ENCODE results near the gene TRIM31.
"Not testable (repeated sequence)": the region's sequence is repeated elsewhere in the genome, so short reads cannot be mapped to it uniquely, and the experiment has no call there.

TRIM31 gene

DNA sequence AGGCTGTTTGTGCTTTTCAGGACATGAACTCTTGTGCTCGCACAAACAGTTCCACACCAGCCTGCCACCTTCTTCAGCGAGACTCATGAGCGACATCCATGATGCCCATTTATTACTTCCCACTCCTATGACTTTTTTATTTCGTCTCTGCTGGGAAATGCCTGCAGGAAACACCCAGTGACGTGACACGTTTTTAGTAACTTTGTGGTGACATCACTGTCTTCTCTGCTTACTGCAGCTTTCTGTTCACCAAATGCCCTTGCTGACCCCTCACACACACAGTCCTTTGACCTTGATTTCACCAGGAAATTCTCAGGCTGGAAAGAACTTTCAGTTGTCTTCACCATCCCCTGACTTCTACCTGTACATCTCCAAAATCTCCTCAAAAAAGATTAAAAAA lies 31.9 kb upstream of the TRIM31 start:
- Histone ChIP-seq H3K4me2 (ENCODE audit: low read length) (no peak overlapping the region), H3K4me1 (ENCODE audit: control insufficient read depth, low read depth, low read length) (no peaks in the 10 kb centered on the region), H3K27ac (ENCODE audit: low read depth, low read length) (no peak overlapping the region), H3K4me3 (ENCODE audit: low read length) (no peak overlapping the region), H3K23ac (ENCODE audit: low read length) (no peak overlapping the region), H2BK5ac (ENCODE audit: low read length) (no peak overlapping the region), H3K36me3 (ENCODE audit: control insufficient read depth, insufficient read depth, low read length) (no peaks in the 10 kb centered on the region), H3K79me1 (ENCODE audit: low read length) (no peaks in the 10 kb centered on the region), H2BK15ac (replicated peaks; ENCODE audit: low read depth) (no peak overlapping the region), H2BK120ac (ENCODE audit: low read depth, low read length) (no peak overlapping the region), H3K4ac (ENCODE audit: low read depth, low read length) (no peak overlapping the region), H4K5ac (ENCODE audit: low read length) (no peak overlapping the region), H3K18ac (ENCODE audit: low read length) (no peak overlapping the region), H2AK5ac (ENCODE audit: low read length) (no peak overlapping the region), H3K79me2 (ENCODE audit: control insufficient read depth, insufficient read depth, low read length) (no peaks in the 10 kb centered on the region), H4K8ac (ENCODE audit: low read depth, low read length) (no peak overlapping the region), H3K9ac (ENCODE audit: low read length) (no peak overlapping the region), H3K27me3 (ENCODE audit: insufficient read depth, low read length, poor library complexity) (no peaks in the 10 kb centered on the region), H3K56ac (ENCODE audit: low read length) (no peak overlapping the region)
- no peak for DNase-seq
- no CpG with 5 or more reads among the region's 6 CpGs for WGBS (ENCODE audit: extremely low coverage, insufficient coverage, low lambda C conversion rate)

DNA sequence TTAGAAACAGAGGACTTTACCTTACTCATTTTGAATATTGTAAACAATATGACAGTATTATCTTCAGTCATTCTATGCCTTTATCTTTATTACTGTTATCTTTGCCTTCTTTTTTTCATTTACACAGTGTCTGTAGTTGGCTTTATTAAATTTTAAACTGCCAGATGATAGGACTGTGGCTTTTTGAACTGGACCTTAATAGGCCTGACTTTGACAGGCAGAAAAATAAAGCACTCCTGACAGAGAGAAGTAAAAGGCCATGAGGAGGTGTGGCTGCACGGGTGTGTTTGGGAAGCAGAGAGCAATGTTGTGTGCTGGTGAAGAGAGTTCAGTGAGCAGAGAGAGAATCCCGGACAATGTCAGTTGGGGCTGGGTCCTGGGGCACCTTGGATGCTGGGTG lies 30.9 kb upstream of the TRIM31 start:
- Histone ChIP-seq H3K4ac (ENCODE audit: low read depth, low read length) (no peak overlapping the region), H4K5ac (ENCODE audit: low read length) (no peak overlapping the region), H3K27me3 (ENCODE audit: insufficient read depth, low read length, poor library complexity) (no peaks in the 10 kb centered on the region), H3K4me2 (ENCODE audit: low read length) (no peak overlapping the region), H3K79me2 (ENCODE audit: control insufficient read depth, insufficient read depth, low read length) (no peaks in the 10 kb centered on the region), H3K4me3 (ENCODE audit: low read length) (no peak overlapping the region), H4K8ac (ENCODE audit: low read depth, low read length) (no peak overlapping the region), H3K18ac (ENCODE audit: low read length) (no peak overlapping the region), H3K4me1 (ENCODE audit: control insufficient read depth, low read depth, low read length) (no peaks in the 10 kb centered on the region), H3K27ac (ENCODE audit: low read depth, low read length) (no peak overlapping the region), H3K23ac (ENCODE audit: low read length) (no peak overlapping the region), H3K56ac (ENCODE audit: low read length) (no peak overlapping the region), H2BK15ac (replicated peaks; ENCODE audit: low read depth) (no peak overlapping the region), H2BK5ac (ENCODE audit: low read length) (no peak overlapping the region), H2AK5ac (ENCODE audit: low read length) (no peak overlapping the region), H3K9ac (ENCODE audit: low read length) (no peak overlapping the region), H3K36me3 (ENCODE audit: control insufficient read depth, insufficient read depth, low read length) (no peaks in the 10 kb centered on the region), H2BK120ac (ENCODE audit: low read depth, low read length) (no peak overlapping the region), H3K79me1 (ENCODE audit: low read length) (no peaks in the 10 kb centered on the region)
- WGBS (ENCODE audit: extremely low coverage, insufficient coverage, low lambda C conversion rate) = no CpG with 5 or more reads among the region's 2 CpGs
- DNase-seq = no peak

DNA sequence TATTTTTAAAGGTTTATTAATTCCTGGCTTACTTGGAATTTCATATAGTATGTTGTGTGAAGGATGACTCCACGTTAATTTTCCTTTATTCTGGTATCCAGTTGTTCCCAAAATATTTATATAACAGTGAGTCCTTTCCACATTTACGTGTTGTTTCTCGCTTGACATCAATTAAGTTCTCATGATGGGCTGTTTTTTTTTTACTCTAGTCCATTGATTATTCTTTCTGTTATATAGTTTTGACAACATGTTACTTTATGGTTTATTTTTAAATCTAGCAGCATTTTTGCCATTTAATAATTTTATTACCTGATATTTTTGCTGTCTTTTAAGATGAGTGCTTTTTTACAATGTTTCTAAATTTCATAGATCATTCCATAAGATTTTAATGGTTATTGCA lies 29.8 kb upstream of the TRIM31 start:
- no peak overlapping the region for H3K4ac ChIP-seq (ENCODE audit: low read depth, low read length)
- no peak overlapping the region for H3K18ac ChIP-seq (ENCODE audit: low read length)
- no peaks in the 10 kb centered on the region for H3K79me1 ChIP-seq (ENCODE audit: low read length)
- no peaks in the 10 kb centered on the region for H3K4me1 ChIP-seq (ENCODE audit: control insufficient read depth, low read depth, low read length)
- no peak for DNase-seq
- no peaks in the 10 kb centered on the region for H3K79me2 ChIP-seq (ENCODE audit: control insufficient read depth, insufficient read depth, low read length)
- no peak overlapping the region for H3K27ac ChIP-seq (ENCODE audit: low read depth, low read length)
- H3K4me3 ChIP-seq (ENCODE audit: low read length) = no peak overlapping the region
- H3K4me2 ChIP-seq (ENCODE audit: low read length) = no peak overlapping the region
- H4K5ac ChIP-seq (ENCODE audit: low read length) = no peak overlapping the region
- no peak overlapping the region for H2BK15ac ChIP-seq (replicated peaks; ENCODE audit: low read depth)
- H3K56ac ChIP-seq (ENCODE audit: low read length) = no peak overlapping the region
- WGBS (ENCODE audit: extremely low coverage, insufficient coverage, low lambda C conversion rate) = no CpG with 5 or more reads among the region's 3 CpGs
- no peak overlapping the region for H2BK120ac ChIP-seq (ENCODE audit: low read depth, low read length)
- H2BK5ac ChIP-seq (ENCODE audit: low read length) = no peak overlapping the region
- H3K9ac ChIP-seq (ENCODE audit: low read length) = no peak overlapping the region
- no peak overlapping the region for H3K23ac ChIP-seq (ENCODE audit: low read length)
- H2AK5ac ChIP-seq (ENCODE audit: low read length) = no peak overlapping the region
- H4K8ac ChIP-seq (ENCODE audit: low read depth, low read length) = no peak overlapping the region
- H3K36me3 ChIP-seq (ENCODE audit: control insufficient read depth, insufficient read depth, low read length) = no peaks in the 10 kb centered on the region
- H3K27me3 ChIP-seq (ENCODE audit: insufficient read depth, low read length, poor library complexity) = no peaks in the 10 kb centered on the region

DNA sequence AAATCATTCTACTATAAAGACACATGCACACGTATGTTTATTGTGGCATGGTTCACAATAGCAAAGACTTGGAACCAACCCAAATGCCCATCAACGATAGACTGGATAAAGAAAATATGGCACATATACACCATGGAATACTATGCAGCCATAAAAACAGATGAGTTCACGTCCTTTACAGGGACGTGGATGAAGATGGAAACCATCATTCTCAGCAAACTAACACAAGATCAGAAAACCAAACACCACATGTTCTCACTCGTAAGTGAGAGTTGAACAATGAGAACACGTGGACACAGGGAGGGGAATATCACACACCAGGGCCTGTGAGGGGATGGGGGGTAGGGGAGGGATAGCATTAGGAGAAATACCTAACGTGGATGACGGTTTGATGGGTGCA lies 27.4 kb upstream of the TRIM31 start:
- not testable (repeated sequence) for H2AK5ac ChIP-seq (ENCODE audit: low read length); H3K4me2 ChIP-seq (ENCODE audit: low read length); H3K27ac ChIP-seq (ENCODE audit: low read depth, low read length); H2BK5ac ChIP-seq (ENCODE audit: low read length); H3K4me1 ChIP-seq (ENCODE audit: control insufficient read depth, low read depth, low read length); H3K56ac ChIP-seq (ENCODE audit: low read length); H3K4me3 ChIP-seq (ENCODE audit: low read length); H3K79me2 ChIP-seq (ENCODE audit: control insufficient read depth, insufficient read depth, low read length); H3K18ac ChIP-seq (ENCODE audit: low read length); H3K36me3 ChIP-seq (ENCODE audit: control insufficient read depth, insufficient read depth, low read length); H2BK15ac ChIP-seq (replicated peaks; ENCODE audit: low read depth); H3K23ac ChIP-seq (ENCODE audit: low read length); H3K9ac ChIP-seq (ENCODE audit: low read length); DNase-seq; H3K79me1 ChIP-seq (ENCODE audit: low read length); H4K5ac ChIP-seq (ENCODE audit: low read length); H2BK120ac ChIP-seq (ENCODE audit: low read depth, low read length); H3K27me3 ChIP-seq (ENCODE audit: insufficient read depth, low read length, poor library complexity); H4K8ac ChIP-seq (ENCODE audit: low read depth, low read length); H3K4ac ChIP-seq (ENCODE audit: low read depth, low read length)
- no CpG with 5 or more reads among the region's 8 CpGs for WGBS (ENCODE audit: extremely low coverage, insufficient coverage, low lambda C conversion rate)

DNA sequence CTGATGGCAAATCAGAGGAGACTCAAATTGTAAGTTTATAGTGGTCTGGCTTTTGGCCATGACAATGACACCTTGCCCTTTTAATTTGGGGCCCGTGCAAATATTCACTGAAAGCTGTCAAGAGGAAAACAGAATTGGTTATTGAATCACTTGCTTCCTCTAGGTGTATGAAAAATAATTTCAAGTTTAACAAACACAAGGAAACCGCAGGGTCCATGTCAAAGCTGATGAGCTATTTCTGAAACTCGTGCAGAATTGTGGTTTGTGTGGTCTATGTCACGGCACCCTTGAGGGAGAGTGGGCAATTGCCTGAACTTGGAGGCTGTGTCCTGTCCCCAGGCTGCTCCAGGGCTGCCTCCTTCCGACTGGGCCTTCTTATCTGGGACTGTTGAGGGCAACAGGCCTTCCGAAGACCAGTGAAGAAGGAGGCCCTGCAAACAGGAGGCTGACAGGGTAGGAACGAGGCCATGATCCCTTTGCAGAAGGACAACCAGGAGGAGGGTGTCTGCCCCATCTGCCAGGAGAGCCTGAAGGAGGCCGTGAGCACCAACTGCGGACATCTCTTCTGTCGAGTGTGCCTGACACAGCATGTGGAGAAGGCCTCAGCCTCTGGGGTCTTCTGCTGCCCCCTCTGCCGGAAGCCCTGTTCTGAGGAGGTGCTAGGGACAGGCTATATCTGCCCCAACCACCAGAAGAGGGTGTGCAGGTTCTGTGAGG lies 23.8 kb upstream of the TRIM31 start:
- Histone ChIP-seq H3K4ac (ENCODE audit: low read depth, low read length) (no peak overlapping the region), H2BK5ac (ENCODE audit: low read length) (no peak overlapping the region), H2BK120ac (ENCODE audit: low read depth, low read length) (no peak overlapping the region), H3K27ac (ENCODE audit: low read depth, low read length) (no peak overlapping the region), H3K36me3 (ENCODE audit: control insufficient read depth, insufficient read depth, low read length) (no peaks in the 10 kb centered on the region), H3K4me3 (ENCODE audit: low read length) (no peak overlapping the region), H3K18ac (ENCODE audit: low read length) (no peak overlapping the region), H3K23ac (ENCODE audit: low read length) (no peak overlapping the region), H3K79me2 (ENCODE audit: control insufficient read depth, insufficient read depth, low read length) (no peaks in the 10 kb centered on the region), H3K4me2 (ENCODE audit: low read length) (no peak overlapping the region), H4K8ac (ENCODE audit: low read depth, low read length) (no peak overlapping the region), H2BK15ac (replicated peaks; ENCODE audit: low read depth) (no peak overlapping the region), H3K4me1 (ENCODE audit: control insufficient read depth, low read depth, low read length) (no peaks in the 10 kb centered on the region), H3K27me3 (ENCODE audit: insufficient read depth, low read length, poor library complexity) (no peaks in the 10 kb centered on the region), H3K56ac (ENCODE audit: low read length) (no peak overlapping the region), H3K9ac (ENCODE audit: low read length) (no peak overlapping the region), H2AK5ac (ENCODE audit: low read length) (no peak overlapping the region), H4K5ac (ENCODE audit: low read length) (no peak overlapping the region), H3K79me1 (ENCODE audit: low read length) (no peaks in the 10 kb centered on the region)
- WGBS (ENCODE audit: extremely low coverage, insufficient coverage, low lambda C conversion rate) = no CpG with 5 or more reads among the region's 11 CpGs
- DNase-seq = no peak

DNA sequence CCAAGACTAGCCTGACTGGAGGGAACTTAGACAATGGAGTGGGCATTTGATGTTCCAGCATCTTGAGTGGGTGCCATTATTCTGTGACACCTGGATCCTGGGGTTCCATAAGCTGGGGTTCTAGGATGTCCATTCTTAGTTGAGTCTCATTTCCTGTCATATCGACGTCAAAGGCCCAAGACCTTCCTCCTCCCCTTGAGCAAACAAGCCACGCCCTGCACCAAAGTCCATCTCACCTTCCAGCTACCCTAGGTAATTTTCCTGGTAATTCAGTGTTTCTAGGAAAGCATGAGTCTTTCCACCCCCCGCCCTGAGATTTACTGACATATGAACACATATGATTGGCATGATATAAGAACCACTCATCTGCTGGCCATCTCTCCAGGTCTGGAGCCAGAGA lies 22.9 kb upstream of the TRIM31 start, which contains the start of gene TRIM40:
Gene TRIM40 (plus strand): TSS at position 384 of the 400 bp plus-strand sequence. CDS start 897 bp downstream, outside the sequence.
- Histone ChIP-seq H3K18ac (ENCODE audit: low read length) (no peak within 1 kb of the TSS), H3K56ac (ENCODE audit: low read length) (no peak within 1 kb of the TSS), H3K4ac (ENCODE audit: low read depth, low read length) (no peak within 1 kb of the TSS), H3K79me2 (ENCODE audit: control insufficient read depth, insufficient read depth, low read length) (no peaks in the 10 kb centered on the region), H4K8ac (ENCODE audit: low read depth, low read length) (no peak within 1 kb of the TSS), H3K36me3 (ENCODE audit: control insufficient read depth, insufficient read depth, low read length) (no peaks in the 10 kb centered on the region), H3K23ac (ENCODE audit: low read length) (no peak within 1 kb of the TSS), H3K4me2 (ENCODE audit: low read length) (no peak within 1 kb of the TSS), H2BK5ac (ENCODE audit: low read length) (no peak within 1 kb of the TSS), H3K4me3 (ENCODE audit: low read length) (no peak within 1 kb of the TSS), H2BK15ac (replicated peaks; ENCODE audit: low read depth) (no peak within 1 kb of the TSS), H3K4me1 (ENCODE audit: control insufficient read depth, low read depth, low read length) (no peaks in the 10 kb centered on the region), H4K5ac (ENCODE audit: low read length) (no peak within 1 kb of the TSS), H3K27me3 (ENCODE audit: insufficient read depth, low read length, poor library complexity) (no peaks in the 10 kb centered on the region), H3K27ac (ENCODE audit: low read depth, low read length) (no peak within 1 kb of the TSS), H2AK5ac (ENCODE audit: low read length) (no peak within 1 kb of the TSS), H2BK120ac (ENCODE audit: low read depth, low read length) (no peak within 1 kb of the TSS), H3K79me1 (ENCODE audit: low read length) (no peaks in the 10 kb centered on the region), H3K9ac (ENCODE audit: low read length) (no peak within 1 kb of the TSS)
- no CpG with 5 or more reads among the region's 4 CpGs for WGBS (ENCODE audit: extremely low coverage, insufficient coverage, low lambda C conversion rate)
- no peak for DNase-seq

All from mesendoderm (in vitro differentiated cells).